Stomach (tissue), 4 donors: ENCODE measurements around the gene HSPBP1.

Source experiments
- POLR2A ChIP-seq, 4 donors: fragments of 450-650 bp; IDR thresholded peaks; one replicate each; pipeline ENCODE4 v1.6.1; 2016; ENCODE audit warnings: antibody characterized with exemption in 4 of 4, control low read depth in 2 of 4, mild to moderate bottlenecking in 1 of 4, moderate library complexity in 1 of 4
- POLR2AphosphoS5 ChIP-seq, 3 donors: sonication (generic); formaldehyde crosslinking; IDR thresholded peaks; one replicate each; pipeline ENCODE4 v1.6.1; 2016; ENCODE audit warnings: antibody characterized with exemption in 3 of 3
- TF ChIP-seq, protein P1 (sequence below), 7 experiments: fragments of 450-650 bp in 4 of 7; fragments of 200-600 bp in 3 of 7; sonication (generic) in 3 of 7; IDR thresholded peaks; one replicate each; pipeline ENCODE4 v1.5.1; 2016 to 2019; ENCODE audit warnings: antibody characterized with exemption in 7 of 7, control low read depth in 2 of 7, mild to moderate bottlenecking in 1 of 7

- TF ChIP-seq, protein P1, sequence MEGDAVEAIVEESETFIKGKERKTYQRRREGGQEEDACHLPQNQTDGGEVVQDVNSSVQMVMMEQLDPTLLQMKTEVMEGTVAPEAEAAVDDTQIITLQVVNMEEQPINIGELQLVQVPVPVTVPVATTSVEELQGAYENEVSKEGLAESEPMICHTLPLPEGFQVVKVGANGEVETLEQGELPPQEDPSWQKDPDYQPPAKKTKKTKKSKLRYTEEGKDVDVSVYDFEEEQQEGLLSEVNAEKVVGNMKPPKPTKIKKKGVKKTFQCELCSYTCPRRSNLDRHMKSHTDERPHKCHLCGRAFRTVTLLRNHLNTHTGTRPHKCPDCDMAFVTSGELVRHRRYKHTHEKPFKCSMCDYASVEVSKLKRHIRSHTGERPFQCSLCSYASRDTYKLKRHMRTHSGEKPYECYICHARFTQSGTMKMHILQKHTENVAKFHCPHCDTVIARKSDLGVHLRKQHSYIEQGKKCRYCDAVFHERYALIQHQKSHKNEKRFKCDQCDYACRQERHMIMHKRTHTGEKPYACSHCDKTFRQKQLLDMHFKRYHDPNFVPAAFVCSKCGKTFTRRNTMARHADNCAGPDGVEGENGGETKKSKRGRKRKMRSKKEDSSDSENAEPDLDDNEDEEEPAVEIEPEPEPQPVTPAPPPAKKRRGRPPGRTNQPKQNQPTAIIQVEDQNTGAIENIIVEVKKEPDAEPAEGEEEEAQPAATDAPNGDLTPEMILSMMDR (IDR thresholded peaks at IDR 0.05) = no peak
- no peak for TF ChIP-seq POLR2A (IDR thresholded peaks at IDR 0.05)
- TF ChIP-seq POLR2AphosphoS5 (IDR thresholded peaks at IDR 0.05) = no peak
Measured at GRCh38 chr19:55241143-55241934, 38.6 kb downstream of the HSPBP1 start.
